H9 (cell line): ENCODE measurements around the gene FRRS1L. TPM values are rescaled to one million over a fixed set of nuclear protein-coding genes. Genes with fewer than 3 reads are reported as not detected.

Experiments used
- DNase-seq: peaks from one replicate; pipeline ENCODE4 v3.0.0-alpha.2; 2017
- H2AFZ ChIP-seq: one replicate; pipeline ENCODE4 v1.6.1; 2013; ENCODE audit warnings: mild to moderate bottlenecking, low read length, control low read depth, moderate library complexity
- H2AK5ac ChIP-seq: 2 replicates; pipeline ENCODE4 v1.6.1; 2013; ENCODE audit warnings: low read length, control low read depth, mixed read lengths; ENCODE audit not compliant: insufficient read length
- H2BK120ac ChIP-seq: one replicate; pipeline ENCODE4 v1.6.1; 2013; ENCODE audit warnings: low read depth, mild to moderate bottlenecking, low read length, control low read depth, inconsistent platforms; ENCODE audit not compliant: poor library complexity, severe bottlenecking
- H2BK12ac ChIP-seq: 2 replicates; pipeline ENCODE4 v1.6.1; 2013; ENCODE audit warnings: low read length, control low read depth, mixed read lengths, low read depth; ENCODE audit not compliant: insufficient read length
- H2BK15ac ChIP-seq: 2 replicates; pipeline ENCODE4 v1.6.1; 2013; ENCODE audit warnings: low read depth, low read length, control low read depth
- H2BK20ac ChIP-seq: one replicate; pipeline ENCODE4 v1.6.1; 2013; ENCODE audit warnings: low read depth, mild to moderate bottlenecking, low read length, control low read depth, inconsistent platforms; ENCODE audit not compliant: poor library complexity, severe bottlenecking
- H2BK5ac ChIP-seq: 2 replicates; pipeline ENCODE4 v1.6.1; 2013; ENCODE audit warnings: low read length, control low read depth, mixed read lengths; ENCODE audit not compliant: insufficient read length
- H3K14ac ChIP-seq: 2 replicates; pipeline ENCODE4 v1.6.1; 2013; ENCODE audit warnings: low read length, control low read depth; ENCODE audit not compliant: insufficient read depth
- H3K18ac ChIP-seq: 2 replicates; pipeline ENCODE4 v1.6.1; 2013; ENCODE audit warnings: low read depth, mild to moderate bottlenecking, mixed read lengths, low read length, control low read depth; ENCODE audit not compliant: insufficient read length
- H3K23ac ChIP-seq: 2 replicates; pipeline ENCODE4 v1.6.1; 2013; ENCODE audit warnings: low read length, control low read depth, mixed read lengths, low read depth; ENCODE audit not compliant: insufficient read length
- H3K23me2 ChIP-seq: 2 replicates; pipeline ENCODE4 v1.6.1; 2013; ENCODE audit warnings: low read depth, mild to moderate bottlenecking, mixed read lengths, low read length, control low read depth; ENCODE audit not compliant: insufficient read length, poor library complexity, severe bottlenecking
- H3K27ac ChIP-seq: 2 replicates; pipeline ENCODE4 v1.5.1; 2013; ENCODE audit warnings: low read length, control low read depth, mixed read lengths, low read depth; ENCODE audit not compliant: insufficient read length
- H3K27me3 ChIP-seq: 2 replicates; pipeline ENCODE4 v1.6.1; 2013; ENCODE audit warnings: low read length, control low read depth, inconsistent platforms; ENCODE audit not compliant: insufficient read depth
- H3K4ac ChIP-seq: 2 replicates; pipeline ENCODE4 v1.6.1; 2013; ENCODE audit warnings: low read depth, mild to moderate bottlenecking, control low read depth, inconsistent platforms, low read length, moderate library complexity
- H3K4me1 ChIP-seq: 2 replicates; pipeline ENCODE4 v1.6.1; 2013; ENCODE audit warnings: low read length, control low read depth, inconsistent platforms; ENCODE audit not compliant: insufficient read depth
- H3K4me2 ChIP-seq: 2 replicates; pipeline ENCODE4 v1.6.1; 2013; ENCODE audit warnings: low read length, control low read depth, mixed read lengths; ENCODE audit not compliant: insufficient read length, insufficient read depth
- H3K56ac ChIP-seq: 2 replicates; pipeline ENCODE4 v1.6.1; 2013; ENCODE audit warnings: low read depth, mild to moderate bottlenecking, mixed read lengths, low read length, control low read depth; ENCODE audit not compliant: insufficient read length
- H3K79me1 ChIP-seq: 2 replicates; pipeline ENCODE4 v1.6.1; 2013; ENCODE audit warnings: low read depth, mild to moderate bottlenecking, moderate library complexity, low read length, control low read depth, inconsistent platforms; ENCODE audit not compliant: insufficient read depth, poor library complexity, severe bottlenecking
- H3K79me2 ChIP-seq: 2 replicates; pipeline ENCODE4 v1.6.1; 2013; ENCODE audit warnings: low read length, control low read depth, inconsistent platforms; ENCODE audit not compliant: insufficient read depth
- H3K9ac ChIP-seq: 2 replicates; pipeline ENCODE4 v1.6.1; 2013; ENCODE audit warnings: low read length, control low read depth, mixed read lengths; ENCODE audit not compliant: insufficient read length; ENCODE audit errors: extremely low read depth
- H3K9me3 ChIP-seq: one replicate; pipeline ENCODE4 v1.6.1; 2013; ENCODE audit warnings: low read depth, low read length, inconsistent platforms; ENCODE audit not compliant: control insufficient read depth
- H3T11ph ChIP-seq: one replicate; pipeline ENCODE4 v1.6.1; 2013; ENCODE audit warnings: mild to moderate bottlenecking, low read length, control low read depth, inconsistent platforms
- H4K20me1 ChIP-seq: one replicate; pipeline ENCODE4 v1.6.1; 2013; ENCODE audit not compliant: control insufficient read depth, insufficient read length, insufficient read depth
- H4K5ac ChIP-seq: 2 replicates; pipeline ENCODE4 v1.6.1; 2013; ENCODE audit warnings: low read depth, mild to moderate bottlenecking, mixed read lengths, low read length, control low read depth; ENCODE audit not compliant: insufficient read length
- H4K8ac ChIP-seq: replicated peaks from 2 replicates; pipeline ENCODE4 v1.6.1; 2013; ENCODE audit warnings: low read length, control low read depth, mixed read lengths, low read depth; ENCODE audit not compliant: insufficient read length
- H4K91ac ChIP-seq: 2 replicates; pipeline ENCODE4 v1.6.1; 2013; ENCODE audit warnings: low read depth, mild to moderate bottlenecking, moderate library complexity, mixed read lengths, low read length, control low read depth; ENCODE audit not compliant: insufficient read length
- H3K27ac Mint-ChIP-seq, 3 experiments: 2 replicates in 2 of 3; 3 replicates in 1 of 3; pipeline ENCODE4 v1.8.0; 2020 to 2021; ENCODE audit warnings: mixed read lengths in 3 of 3, mild to moderate bottlenecking in 1 of 3, moderate library complexity in 1 of 3
- H3K27me3 Mint-ChIP-seq: 2 replicates; pipeline ENCODE4 v1.8.0; 2021; ENCODE audit warnings: low read depth, mild to moderate bottlenecking, moderate library complexity, mixed read lengths
- H3K36me3 Mint-ChIP-seq, 3 experiments: 2 replicates in 2 of 3; 3 replicates in 1 of 3; pipeline ENCODE4 v1.8.0; 2020 to 2021; ENCODE audit warnings: low read depth in 3 of 3, mixed read lengths in 3 of 3; ENCODE audit not compliant: insufficient read depth in 1 of 3
- H3K4me1 Mint-ChIP-seq, 2 experiments: 2 replicates each; pipeline ENCODE4 v1.8.0; 2020; ENCODE audit warnings: mixed read lengths in 2 of 2
- H3K4me3 Mint-ChIP-seq, 2 experiments: 2 replicates in 1 of 2; 3 replicates in 1 of 2; pipeline ENCODE4 v1.8.0; 2020 to 2021; ENCODE audit warnings: mild to moderate bottlenecking in 2 of 2, mixed read lengths in 2 of 2, moderate library complexity in 1 of 2
- H3K9me3 Mint-ChIP-seq, 2 experiments: 2 replicates in 1 of 2; 3 replicates in 1 of 2; pipeline ENCODE4 v1.8.0; 2020; ENCODE audit warnings: mild to moderate bottlenecking in 2 of 2, mixed read lengths in 2 of 2, moderate library complexity in 1 of 2
- CTCF ChIP-seq: fragments of 200-600 bp; sonication (generic); conservative IDR thresholded peaks from 3 replicates; pipeline ENCODE4 v1.8.0; 2021; ENCODE audit warnings: antibody characterized with exemption, mild to moderate bottlenecking
- WGBS: extraction: QIAGEN DNeasy Blood & Tissue Kit; methylation state at CpG from one replicate; pipeline ENCODE4 v1.1.7; 2013; ENCODE audit warnings: missing lambda C conversion rate, low lambda C conversion rate, mixed read lengths; ENCODE audit not compliant: insufficient read length; ENCODE audit errors: extremely low coverage; 5-methylcytosine and 5-hydroxymethylcytosine counted together
- total RNA-seq: library from RNA; stranded (reverse); gene quantifications from 2 replicates; pipeline ENCODE4 v1.2.1, GENCODE V29; 2021

FRRS1L gene
- total RNA-seq, 1 experiment from 2014 or later = 3.3 TPM

- H4K5ac ChIP-seq = no peak overlapping the region
- Mint-ChIP-seq H3K4me1 (no peaks in the 10 kb centered on the region), H3K36me3 (peaks cover 11 to 60% (median 52%) of the 10 kb centered on the region in 3 experiments; a peak in 6 of 7 replicates), H3K9me3 (no peaks in the 10 kb centered on the region), H3K27ac (peak overlapping the region in 1 of 3 experiments; percentile 17; a peak in 1 of 7 replicates), H3K27me3 (no peaks in the 10 kb centered on the region), H3K4me3 (no peak overlapping the region)
- TF ChIP-seq CTCF = no peak
- no peaks in the 10 kb centered on the region for H3K79me2 ChIP-seq
- H4K8ac ChIP-seq = no peak overlapping the region
- H2AK5ac ChIP-seq = no peak overlapping the region
- DNase-seq = no peak
- H3K79me1 ChIP-seq = peaks cover 3% of the 10 kb centered on the region
- no peak overlapping the region for H3K4me2 ChIP-seq
- no peaks in the 10 kb centered on the region for H3K9me3 ChIP-seq
- H3K23me2 ChIP-seq = no peaks in the 10 kb centered on the region
- H3K4ac ChIP-seq = no peak overlapping the region
- no peak overlapping the region for H2BK5ac ChIP-seq
- H2BK20ac ChIP-seq = no peak overlapping the region
- no peak overlapping the region for H2BK15ac ChIP-seq
- H3T11ph ChIP-seq = no peak overlapping the region
- H2BK12ac ChIP-seq = no peak overlapping the region
- H3K14ac ChIP-seq = no peak overlapping the region
- H3K9ac ChIP-seq = no peak overlapping the region
- WGBS = no CpG with 5 or more reads among the region's 3 CpGs
- peaks cover 5% of the 10 kb centered on the region for H4K20me1 ChIP-seq
- H3K27ac ChIP-seq = no peak overlapping the region
- H3K18ac ChIP-seq = no peak overlapping the region
- H2AFZ ChIP-seq = no peak overlapping the region
- H3K27me3 ChIP-seq = no peaks in the 10 kb centered on the region
- H3K56ac ChIP-seq = no peak overlapping the region
- no peaks in the 10 kb centered on the region for H3K4me1 ChIP-seq
- H2BK120ac ChIP-seq = no peak overlapping the region
- no peak overlapping the region for H3K23ac ChIP-seq
- no peak overlapping the region for H4K91ac ChIP-seq
Measured at GRCh38 chr9:109086221-109086620, 80.8 kb downstream of the FRRS1L start.
